Effector memory CD4-positive, alpha-beta T cell (primary cell): Measurements from ENCODE around the gene BRD3.

Source experiments
- DNase-seq, 3 donors: peaks; one replicate each; pipeline ENCODE4 v3.0.0-alpha.2; 2020
- H3K27ac ChIP-seq: 2 replicates; pipeline ENCODE4 v1.7.0; 2013; ENCODE audit warnings: mild to moderate bottlenecking, low read length, moderate library complexity; ENCODE audit not compliant: insufficient read depth, poor library complexity, severe bottlenecking
- H3K27me3 ChIP-seq: replicated peaks from 2 replicates; pipeline ENCODE4 v1.7.0; 2013; ENCODE audit warnings: mild to moderate bottlenecking, low read length; ENCODE audit not compliant: insufficient read depth, control insufficient read depth, poor library complexity, severe bottlenecking
- H3K36me3 ChIP-seq: 2 replicates; pipeline ENCODE4 v1.7.0; 2013; ENCODE audit warnings: mild to moderate bottlenecking, low read length, moderate library complexity; ENCODE audit not compliant: control insufficient read depth, insufficient read depth
- H3K4me1 ChIP-seq: 2 replicates; pipeline ENCODE4 v1.7.0; 2013; ENCODE audit warnings: low read length, mild to moderate bottlenecking; ENCODE audit not compliant: control insufficient read depth, insufficient read depth, poor library complexity, severe bottlenecking
- H3K4me3 ChIP-seq: 2 replicates; pipeline ENCODE4 v1.7.0; 2013; ENCODE audit warnings: low read length, low read depth, mild to moderate bottlenecking; ENCODE audit not compliant: insufficient read depth, poor library complexity, severe bottlenecking
- H3K9me3 ChIP-seq: 2 replicates; pipeline ENCODE4 v1.7.0; 2013; ENCODE audit warnings: mild to moderate bottlenecking, low read length, moderate library complexity; ENCODE audit not compliant: control insufficient read depth

Gene BRD3

GRCh38 chr9:134030821-134031470 is 36.9 kb downstream of the BRD3 start:
- no peak for DNase-seq
- Histone ChIP-seq H3K4me3 (no peak overlapping the region), H3K36me3 (peaks cover 52% of the 10 kb centered on the region), H3K4me1 (peaks cover 4% of the 10 kb centered on the region), H3K9me3 (no peaks in the 10 kb centered on the region), H3K27me3 (no peaks in the 10 kb centered on the region), H3K27ac (no peak overlapping the region)

GRCh38 chr9:134029248-134030226 is 38.3 kb downstream of the BRD3 start:
- H3K36me3 ChIP-seq: peaks cover 39% of the 10 kb centered on the region
- no peaks in the 10 kb centered on the region for H3K9me3 ChIP-seq

GRCh38 chr9:134028575-134029247 is 39.1 kb downstream of the BRD3 start:
- no peaks in the 10 kb centered on the region for H3K27me3 ChIP-seq
- H3K27ac ChIP-seq: no peak overlapping the region
- H3K9me3 ChIP-seq: no peaks in the 10 kb centered on the region
- peaks cover 31% of the 10 kb centered on the region for H3K36me3 ChIP-seq
- H3K4me1 ChIP-seq: peaks cover 7% of the 10 kb centered on the region
- H3K4me3 ChIP-seq: no peak overlapping the region
- no peak for DNase-seq

More at GRCh38 chr9:134029248-134030226, 38.3 kb downstream of the BRD3 start:
- peaks cover 7% of the 10 kb centered on the region for H3K4me1 ChIP-seq
- no peak overlapping the region for H3K27ac ChIP-seq
- H3K4me3 ChIP-seq: no peak overlapping the region
- no peak for DNase-seq
- H3K27me3 ChIP-seq: no peaks in the 10 kb centered on the region

GRCh38 chr9:134028076-134028475 is 39.8 kb downstream of the BRD3 start:
- H3K4me1 ChIP-seq: peaks cover 7% of the 10 kb centered on the region
- no peak overlapping the region for H3K27ac ChIP-seq
- peaks cover 24% of the 10 kb centered on the region for H3K36me3 ChIP-seq
- no peak overlapping the region for H3K4me3 ChIP-seq
- no peak for DNase-seq
- H3K27me3 ChIP-seq: no peaks in the 10 kb centered on the region
- H3K9me3 ChIP-seq: no peaks in the 10 kb centered on the region

- H3K27ac ChIP-seq: no peak overlapping the region
- H3K9me3 ChIP-seq: no peaks in the 10 kb centered on the region
- H3K27me3 ChIP-seq: no peaks in the 10 kb centered on the region
- no peak for DNase-seq
- no peak overlapping the region for H3K4me3 ChIP-seq
- peaks cover 7% of the 10 kb centered on the region for H3K4me1 ChIP-seq
- H3K36me3 ChIP-seq: peaks cover 19% of the 10 kb centered on the region
Observed at GRCh38 chr9:134027561-134027960, 40.3 kb downstream of the BRD3 start.

- peaks cover 17% of the 10 kb centered on the region for H3K36me3 ChIP-seq
- H3K27ac ChIP-seq: no peak overlapping the region
- no peak overlapping the region for H3K4me3 ChIP-seq
- no peaks in the 10 kb centered on the region for H3K9me3 ChIP-seq
- H3K27me3 ChIP-seq: no peaks in the 10 kb centered on the region
- H3K4me1 ChIP-seq: peaks cover 7% of the 10 kb centered on the region
- DNase-seq: no peak
Observed at GRCh38 chr9:134026981-134027380, 40.8 kb downstream of the BRD3 start.

- Histone ChIP-seq H3K9me3 (no peaks in the 10 kb centered on the region), H3K4me1 (peaks cover 7% of the 10 kb centered on the region), H3K36me3 (peaks cover 13% of the 10 kb centered on the region), H3K27me3 (no peaks in the 10 kb centered on the region), H3K27ac (no peak overlapping the region), H3K4me3 (no peak overlapping the region)
- no peak for DNase-seq
Observed at GRCh38 chr9:134026581-134026980, 41.2 kb downstream of the BRD3 start.

GRCh38 chr9:134025606-134026541 is 42.0 kb downstream of the BRD3 start:
- peak overlapping the region; percentile 68 for H3K27ac ChIP-seq
- peak in 2 of 3 donors; percentile 15 to 20 for DNase-seq

More at GRCh38 chr9:134025606-134026541, 42.0 kb downstream of the BRD3 start:
- Histone ChIP-seq H3K9me3 (no peaks in the 10 kb centered on the region), H3K4me3 (peak overlapping the region; percentile 63), H3K4me1 (peaks cover 7% of the 10 kb centered on the region), H3K27me3 (no peaks in the 10 kb centered on the region), H3K36me3 (peaks cover 9% of the 10 kb centered on the region)
